ENCODE measurements around the gene GUCA2B. TPM values are rescaled to one million over a fixed set of nuclear protein-coding genes. Genes with fewer than 3 reads are reported as not detected.
A peak's percentile ranks its signal among the peaks of the same experiment; 100 is the strongest.

GUCA2B gene
- total and polyA plus RNA-seq, 7 donors: 0.06 TPM; not detected in 6

GRCh38 chr1:42173961-42174735 lies 20.9 kb downstream of the GUCA2B start:
- H3K4me1 ChIP-seq: peaks cover 21% of the 10 kb centered on the region
- ATAC-seq: no peak
- TF ChIP-seq CTCF (IDR thresholded peaks at IDR 0.05): no peak
- WGBS, 3 donors: 69 to 76% (median 74%) methylated on average over 8 of the region's 8 CpGs
- H3K9me3 ChIP-seq: no peaks in the 10 kb centered on the region
- H3K4me3 ChIP-seq: no peak overlapping the region
- peaks cover 2 to 8% of the 10 kb centered on the region in 2 donors for H3K36me3 ChIP-seq (ENCODE audit: insufficient read depth in 1 of 2, low read depth in 1 of 2)
- H3K27ac ChIP-seq: no peak overlapping the region
- intact Hi-C loops (cut with DNase I): loop anchor here (2.0 to 10.0 kb wide), 7 partner anchors 138 to 602 kb away; partner anchors contain the start of genes FOXJ3 (in 2 of the 2), PPCS (in 1 of the 2) and ZMYND12 (in 1 of the 2)
- no peaks in the 10 kb centered on the region for H3K27me3 ChIP-seq (ENCODE audit: insufficient read depth in 3 of 3, low read length in 2 of 3)
- DNase-seq: no peak

DNA sequence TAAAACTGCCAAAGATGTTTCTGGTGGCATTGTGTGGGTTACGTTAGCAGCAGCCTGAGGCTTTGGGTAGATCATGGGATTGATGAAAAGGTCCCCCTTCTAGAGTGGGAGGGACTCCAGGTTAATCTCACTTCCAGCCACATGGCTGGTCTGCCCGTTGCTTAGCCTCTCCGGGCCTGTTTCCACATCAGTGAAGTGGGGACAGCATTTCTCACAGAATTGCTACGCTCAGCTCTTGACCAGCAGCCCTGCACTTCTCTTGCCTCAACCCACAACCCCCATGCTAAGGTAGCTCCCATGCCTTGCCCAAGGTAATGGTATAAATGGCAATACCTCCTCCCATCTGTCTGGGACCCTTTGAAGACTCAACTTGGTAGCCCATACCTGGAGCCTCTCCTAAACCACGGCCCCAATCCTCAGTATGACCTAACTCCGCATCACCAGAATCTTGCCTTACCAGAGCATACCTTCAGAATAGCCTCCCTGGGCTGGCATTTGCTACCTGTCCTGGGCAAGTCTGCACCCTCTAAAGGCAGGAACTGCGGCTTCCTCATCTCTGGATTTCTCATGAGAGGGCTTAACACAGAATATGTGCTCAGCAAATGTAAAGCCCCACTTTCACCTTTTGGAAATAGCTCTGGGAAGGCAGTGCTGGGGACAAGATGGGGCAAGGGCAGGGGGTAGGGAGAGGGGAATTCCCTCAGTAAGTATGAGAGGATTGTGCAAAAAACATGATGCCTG lies 22.3 kb downstream of the GUCA2B start:
- ATAC-seq (no peak), DNase-seq (no peak)
- no peak for TF ChIP-seq CTCF (IDR thresholded peaks at IDR 0.05)
- H3K36me3 ChIP-seq (ENCODE audit: insufficient read depth in 1 of 2, low read depth in 1 of 2): peaks cover 4 to 22% of the 10 kb centered on the region in 2 donors
- no peaks in the 10 kb centered on the region for H3K9me3 ChIP-seq
- peaks cover 21% of the 10 kb centered on the region for H3K4me1 ChIP-seq
- no peak overlapping the region for H3K27ac ChIP-seq
- H3K4me3 ChIP-seq: no peak overlapping the region
- H3K27me3 ChIP-seq (ENCODE audit: insufficient read depth in 3 of 3, low read length in 2 of 3): no peaks in the 10 kb centered on the region
- 90 to 94% (median 93%) methylated on average over 7 of the region's 7 CpGs for WGBS, 3 donors
- intact Hi-C loops (cut with DNase I): loop anchor here (10.0 kb wide), 2 partner anchors 159 to 361 kb away; partner anchors contain the start of gene FOXJ3 (in 1 of the 2)

- Histone ChIP-seq H3K27ac (no peak overlapping the region), H3K4me3 (no peak overlapping the region), H3K27me3 (ENCODE audit: insufficient read depth in 3 of 3, low read length in 2 of 3) (no peaks in the 10 kb centered on the region), H3K9me3 (no peaks in the 10 kb centered on the region), H3K36me3 (ENCODE audit: insufficient read depth in 1 of 2, low read depth in 1 of 2) (peaks cover 4 to 37% of the 10 kb centered on the region in 2 donors), H3K4me1 (peaks cover 15% of the 10 kb centered on the region)
- intact Hi-C loops (cut with DNase I): loop anchor here (10.0 kb wide), 2 partner anchors 158 to 362 kb away; partner anchors contain the start of gene FOXJ3 (in 1 of the 2)
- WGBS, 3 donors: 80 to 84% (median 81%) methylated on average over 4 of the region's 4 CpGs
- ATAC-seq (peak in 2 of 4 donors; percentile 48 to 56), DNase-seq (no peak)
- peak; percentile 68 for TF ChIP-seq CTCF (IDR thresholded peaks at IDR 0.05)
Observed at GRCh38 chr1:42176902-42177519, 23.8 kb downstream of the GUCA2B start.

- no peak for TF ChIP-seq CTCF (IDR thresholded peaks at IDR 0.05)
- Histone ChIP-seq H3K4me3 (no peak overlapping the region), H3K27me3 (ENCODE audit: insufficient read depth in 3 of 3, low read length in 2 of 3) (no peaks in the 10 kb centered on the region), H3K36me3 (ENCODE audit: insufficient read depth in 1 of 2, low read depth in 1 of 2) (peaks cover 4 to 42% of the 10 kb centered on the region in 2 donors), H3K9me3 (no peaks in the 10 kb centered on the region), H3K27ac (no peak overlapping the region), H3K4me1 (peaks cover 13% of the 10 kb centered on the region)
- intact Hi-C loops (cut with DNase I): loop anchor here (10.0 kb wide), 2 partner anchors 157 to 363 kb away; partner anchors contain the start of gene FOXJ3 (in 1 of the 2)
- 68 to 71% (median 71%) methylated on average over 6 of the region's 6 CpGs for WGBS, 3 donors
- ATAC-seq (no peak), DNase-seq (no peak)
Observed at GRCh38 chr1:42177541-42177981, 24.4 kb downstream of the GUCA2B start.
